ENCODE results near the gene ATP2B2.

ATP2B2 gene

GRCh38 chr3:10493202-10493589 lies 12.2 kb downstream of the ATP2B2 start:
- DNase-seq (ENCODE audit: low spot score), result no peak

- no peak for DNase-seq (ENCODE audit: low spot score)
These were observed 12.8 kb downstream of the ATP2B2 start for GRCh38 chr3:10492364-10493201.

GRCh38 chr3:10489746-10490483 lies 15.5 kb downstream of the ATP2B2 start:
- no peak for DNase-seq (ENCODE audit: low spot score)

GRCh38 chr3:10487988-10488633 lies 17.3 kb downstream of the ATP2B2 start:
- DNase-seq (ENCODE audit: low spot score), result no peak

- DNase-seq (ENCODE audit: low spot score), result no peak
These were observed 19.6 kb downstream of the ATP2B2 start for GRCh38 chr3:10485806-10486205.

- DNase-seq (ENCODE audit: low spot score), result no peak
These were observed 20.0 kb downstream of the ATP2B2 start for GRCh38 chr3:10485380-10485779.

GRCh38 chr3:10484709-10485108 lies 20.7 kb downstream of the ATP2B2 start:
- DNase-seq (ENCODE audit: low spot score), result no peak

GRCh38 chr3:10483686-10484345 lies 21.6 kb downstream of the ATP2B2 start:
- DNase-seq (ENCODE audit: low spot score), result no peak

GRCh38 chr3:10483364-10483675 lies 22.1 kb downstream of the ATP2B2 start:
- no peak for DNase-seq (ENCODE audit: low spot score)

- DNase-seq (ENCODE audit: low spot score), result no peak
These were observed 22.6 kb downstream of the ATP2B2 start for GRCh38 chr3:10482631-10483363.

- no peak for DNase-seq (ENCODE audit: low spot score)
These were observed 24.5 kb downstream of the ATP2B2 start for GRCh38 chr3:10480871-10481378.

- DNase-seq (ENCODE audit: low spot score), result no peak
These were observed 26.1 kb downstream of the ATP2B2 start for GRCh38 chr3:10479311-10479710.

GRCh38 chr3:10475983-10476382 lies 29.4 kb downstream of the ATP2B2 start:
- no peak for DNase-seq (ENCODE audit: low spot score)

- DNase-seq (ENCODE audit: low spot score), result no peak
These were observed 30.5 kb downstream of the ATP2B2 start for GRCh38 chr3:10474847-10475246.

- DNase-seq (ENCODE audit: low spot score), result no peak
These were observed 31.1 kb downstream of the ATP2B2 start for GRCh38 chr3:10474275-10474646.

GRCh38 chr3:10473581-10474274 lies 31.7 kb downstream of the ATP2B2 start:
- no peak for DNase-seq (ENCODE audit: low spot score)

- no peak for DNase-seq (ENCODE audit: low spot score)
These were observed 32.4 kb downstream of the ATP2B2 start for GRCh38 chr3:10472877-10473440.

- no peak for DNase-seq (ENCODE audit: low spot score)
These were observed 34.2 kb downstream of the ATP2B2 start for GRCh38 chr3:10471054-10471688.

- peak; percentile 83 for DNase-seq (ENCODE audit: low spot score)
These were observed 35.0 kb downstream of the ATP2B2 start for GRCh38 chr3:10470120-10471053.

Measured in HuH-7 (cell line).